GM12891 (cell line): Measurements from ENCODE around the gene CACNG6.

Experiments used
- PAX5 ChIP-seq: IDR thresholded peaks from 2 replicates; pipeline ENCODE4 v1.6.1; 2011; ENCODE audit warnings: low read length, moderate library complexity, mild to moderate bottlenecking; ENCODE audit not compliant: insufficient read depth, severe bottlenecking
- POLR2A ChIP-seq: IDR thresholded peaks from 2 replicates; pipeline ENCODE4 v1.6.1; 2011; ENCODE audit warnings: low read depth, low read length, control low read depth
- POLR2AphosphoS5 ChIP-seq: IDR thresholded peaks from 2 replicates; pipeline ENCODE4 v1.6.1; 2011; ENCODE audit warnings: low read depth, low read length, control low read depth
- POU2F2 ChIP-seq: IDR thresholded peaks from 2 replicates; pipeline ENCODE4 v1.6.1; 2011; ENCODE audit warnings: low read depth, mild to moderate bottlenecking, control low read depth, low read length, moderate library complexity
- SPI1 ChIP-seq: IDR thresholded peaks from 2 replicates; pipeline ENCODE4 v1.6.1; 2011; ENCODE audit warnings: low read depth, low read length, control low read depth
- TAF1 ChIP-seq: IDR thresholded peaks from 2 replicates; pipeline ENCODE4 v1.6.1; 2011; ENCODE audit warnings: low read depth, low read length, control low read depth

GRCh38 chr19:53999694-54000093 lies 8.3 kb downstream of the CACNG6 start:
- TF ChIP-seq TAF1 = no peak
- no peak for TF ChIP-seq POLR2A
- TF ChIP-seq SPI1 = no peak
- no peak for TF ChIP-seq POU2F2
- no peak for TF ChIP-seq POLR2AphosphoS5
- TF ChIP-seq PAX5 = no peak
